Stimulated activated CD8-positive, alpha-beta memory T cell treated with anti-CD3 and anti-CD28 coated beads, Interleukin-15, amount 100 ng/mL, for 48 hours (primary cell): ENCODE measurements around the gene MCCD1.
"Not testable (repeated sequence)": the region's sequence is repeated elsewhere in the genome, so short reads cannot be mapped to it uniquely, and the experiment has no call there.

Experiments
- DNase-seq, 2 donors: peaks; one replicate each; pipeline ENCODE4 v3.0.0-alpha.2; 2020; ENCODE audit warnings: low read depth in 2 of 2

The MCCD1 gene

GRCh38 chr6:31541658-31542521 is 13.1 kb downstream of the MCCD1 start, which contains the start of gene DDX39B:
DDX39B (minus strand) TSS chr6:31542003; CDS start chr6:31540532, 1,471 bp downstream.
- peak; percentile 92 to 93 for DNase-seq

GRCh38 chr6:31543639-31544038 is 14.9 kb downstream of the MCCD1 start:
- DNase-seq = no peak

GRCh38 chr6:31544676-31545075 is 15.9 kb downstream of the MCCD1 start:
- no peak for DNase-seq

GRCh38 chr6:31545291-31545690 is 16.5 kb downstream of the MCCD1 start:
- no peak for DNase-seq

GRCh38 chr6:31546339-31546957 is 17.7 kb downstream of the MCCD1 start, which contains the start of gene ATP6V1G2:
ATP6V1G2 (minus strand) TSS chr6:31546608; CDS start chr6:31546559, 49 bp downstream.
- DNase-seq = peak; percentile 84 to 88

- peak; percentile 90 to 91 for DNase-seq
These were observed 18.4 kb downstream of the MCCD1 start, which contains the start of gene NFKBIL1 for GRCh38 chr6:31546958-31547726. NFKBIL1 (plus strand) TSS chr6:31547608; CDS start chr6:31547695, 87 bp downstream.

- no peak for DNase-seq
These were observed 19.2 kb downstream of the MCCD1 start for GRCh38 chr6:31547727-31548543.

- DNase-seq = no peak
These were observed 19.7 kb downstream of the MCCD1 start for GRCh38 chr6:31548544-31548873.

- not testable (repeated sequence) for DNase-seq
These were observed 22.6 kb downstream of the MCCD1 start for GRCh38 chr6:31551371-31551770.

GRCh38 chr6:31556307-31556706 is 27.5 kb downstream of the MCCD1 start:
- no peak for DNase-seq

- no peak for DNase-seq
These were observed 28.9 kb downstream of the MCCD1 start for GRCh38 chr6:31557443-31558317.

GRCh38 chr6:31558318-31558625 is 29.5 kb downstream of the MCCD1 start:
- no peak for DNase-seq

- DNase-seq = peak in 1 of 2 donors; percentile 66
These were observed 30.1 kb downstream of the MCCD1 start for GRCh38 chr6:31558631-31559500.

GRCh38 chr6:31559606-31559957 is 30.8 kb downstream of the MCCD1 start:
- DNase-seq = no peak

- no peak for DNase-seq
These were observed 31.4 kb downstream of the MCCD1 start for GRCh38 chr6:31559958-31560696.

GRCh38 chr6:31560697-31561058 is 31.9 kb downstream of the MCCD1 start:
- no peak for DNase-seq

- no peak for DNase-seq
These were observed 39.0 kb downstream of the MCCD1 start for GRCh38 chr6:31567531-31568370.

- DNase-seq = peak in 1 of 2 donors; percentile 64
These were observed 39.8 kb downstream of the MCCD1 start for GRCh38 chr6:31568537-31568961.
